H1 (cell line): ENCODE results near the gene RASL10B. TPM values are rescaled to one million over a fixed set of nuclear protein-coding genes. Genes with fewer than 3 reads are reported as not detected.
A peak's percentile ranks its signal among the peaks of the same experiment; 100 is the strongest.

Experiments used
- CTCF ChIA-PET: fragments of 300-600 bp; sonication (Branson Sonifier 250); formaldehyde crosslinking; loops from one replicate; lab custom pipeline; 2021; ENCODE audit not compliant: partially characterized antibody; lab: Charles Lee
- POLR2A ChIA-PET: fragments of 300-600 bp; sonication (Branson Sonifier 250); formaldehyde crosslinking; loops from one replicate; lab custom pipeline; 2021; ENCODE audit warnings: inconsistent platforms; ENCODE audit not compliant: partially characterized antibody; lab: Charles Lee
- DNase-seq, 2 experiments: peaks; one replicate each; pipeline versions ENCODE4 v3.0.0 to v3.0.0-alpha.2; 2010 to 2022; ENCODE audit warnings: low spot score in 2 of 2, low read depth in 1 of 2, mixed read lengths in 1 of 2
- FAIRE-seq: peaks from 2 replicates; lab custom pipeline; 2011; peaks lifted over from hg19 to GRCh38; lab: Jason Lieb, UNC
- H2AFZ ChIP-seq: 2 replicates; pipeline ENCODE4 v1.8.1; 2012; ENCODE audit warnings: low read length, inconsistent platforms
- H2AK5ac ChIP-seq: 2 replicates; pipeline ENCODE4 v1.6.1; 2013; ENCODE audit warnings: low read depth, low read length
- H2BK120ac ChIP-seq: replicated peaks from 2 replicates; pipeline ENCODE3; 2013; ENCODE audit warnings: low read depth, low read length, inconsistent platforms
- H2BK12ac ChIP-seq: 2 replicates; pipeline ENCODE4 v1.6.1; 2013; ENCODE audit warnings: low read depth, low read length
- H2BK15ac ChIP-seq: 2 replicates; pipeline ENCODE4 v1.6.1; 2013; ENCODE audit warnings: low read length
- H2BK20ac ChIP-seq: 2 replicates; pipeline ENCODE4 v1.6.1; 2013; ENCODE audit warnings: low read length
- H2BK5ac ChIP-seq: 2 replicates; pipeline ENCODE4 v1.6.1; 2013; ENCODE audit warnings: low read depth, low read length
- H3K14ac ChIP-seq: 2 replicates; pipeline ENCODE4 v1.6.1; 2013; ENCODE audit warnings: inconsistent platforms; ENCODE audit not compliant: insufficient read length
- H3K18ac ChIP-seq: 2 replicates; pipeline ENCODE4 v1.6.1; 2013; ENCODE audit warnings: low read length; ENCODE audit errors: extremely low read depth
- H3K23ac ChIP-seq: 2 replicates; pipeline ENCODE4 v1.6.1; 2013; ENCODE audit warnings: inconsistent platforms; ENCODE audit not compliant: insufficient read length
- H3K23me2 ChIP-seq: 2 replicates; pipeline ENCODE4 v1.6.1; 2013; ENCODE audit warnings: low read depth, low read length
- H3K27ac ChIP-seq: 2 replicates; pipeline ENCODE4 v1.6.1; 2011; ENCODE audit warnings: low read depth, low read length, inconsistent platforms
- H3K27me3 ChIP-seq, 4 experiments: replicated peaks in 1 of 4; 1 replicate in 1 of 4; 2 replicates in 3 of 4; pipeline versions ENCODE4 v1.6.1 to v1.8.1; 2011 to 2013; ENCODE audit warnings: low read length in 3 of 4, mild to moderate bottlenecking in 3 of 4, inconsistent platforms in 2 of 4, mixed read lengths in 2 of 4, moderate library complexity in 1 of 4; ENCODE audit not compliant: control insufficient read depth in 3 of 4, insufficient read depth in 3 of 4; ENCODE audit errors: extremely low read depth in 1 of 4
- H3K36me3 ChIP-seq, 4 experiments: 2 replicates each; pipeline versions ENCODE4 v1.6.1 to v1.8.1; 2011 to 2013; ENCODE audit warnings: mild to moderate bottlenecking in 4 of 4, low read length in 3 of 4, moderate library complexity in 2 of 4, control low read depth in 1 of 4, inconsistent platforms in 1 of 4; ENCODE audit not compliant: insufficient read depth in 4 of 4, control insufficient read depth in 2 of 4
- H3K4ac ChIP-seq: replicated peaks from 2 replicates; pipeline ENCODE3; 2013; ENCODE audit warnings: low read length, low read depth, mixed read lengths, inconsistent platforms; ENCODE audit not compliant: insufficient read length
- H3K4me1 ChIP-seq, 4 experiments: replicated peaks in 1 of 4; 1 replicate in 1 of 4; 2 replicates in 3 of 4; pipeline versions ENCODE4 v1.6.1 to v1.8.1; 2011 to 2013; ENCODE audit warnings: low read length in 3 of 4, inconsistent platforms in 2 of 4, mixed read lengths in 1 of 4; ENCODE audit not compliant: insufficient read depth in 4 of 4, control insufficient read depth in 3 of 4
- H3K4me2 ChIP-seq, 2 experiments: 2 replicates each; pipeline versions ENCODE4 v1.6.1 to v1.8.1; 2011 to 2013; ENCODE audit warnings: low read depth in 2 of 2, low read length in 2 of 2, control low read depth in 1 of 2, inconsistent platforms in 1 of 2, mild to moderate bottlenecking in 1 of 2; ENCODE audit not compliant: insufficient read depth in 1 of 2
- H3K4me3 ChIP-seq, 4 experiments: fragments of 200-600, 300-600 bp in 1 of 4; sonication (generic), shearing (Covaris generic), sonication (Bioruptor Twin) in 1 of 4; 2 replicates each; pipeline versions ENCODE4 v1.5.1 to v1.8.1; 2011 to 2016; ENCODE audit warnings: low read length in 4 of 4, low read depth in 3 of 4, control low read depth in 2 of 4, inconsistent platforms in 2 of 4, mild to moderate bottlenecking in 2 of 4, mixed read lengths in 1 of 4, moderate library complexity in 1 of 4; ENCODE audit not compliant: insufficient read depth in 2 of 4; ENCODE audit errors: extremely low read depth in 1 of 4
- H3K56ac ChIP-seq: replicated peaks from 2 replicates; pipeline ENCODE3; 2013; ENCODE audit warnings: low read depth, mild to moderate bottlenecking, mixed read lengths, low read length, inconsistent platforms; ENCODE audit not compliant: insufficient read length
- H3K79me1 ChIP-seq: 2 replicates; pipeline ENCODE4 v1.6.1; 2013; ENCODE audit warnings: low read depth, low read length, control low read depth
- H3K79me2 ChIP-seq, 2 experiments: 2 replicates each; pipeline versions ENCODE4 v1.6.1 to v1.8.1; 2012 to 2013; ENCODE audit warnings: low read length in 2 of 2, mild to moderate bottlenecking in 2 of 2, inconsistent platforms in 1 of 2; ENCODE audit not compliant: insufficient read depth in 2 of 2, control insufficient read depth in 1 of 2
- H3K9ac ChIP-seq, 4 experiments: replicated peaks in 1 of 4; 1 replicate in 1 of 4; 2 replicates in 3 of 4; pipeline versions ENCODE4 v1.6.1 to v1.8.1; 2011 to 2013; ENCODE audit warnings: low read depth in 3 of 4, low read length in 3 of 4, control low read depth in 2 of 4, mild to moderate bottlenecking in 2 of 4, moderate library complexity in 2 of 4, inconsistent platforms in 1 of 4; ENCODE audit errors: extremely low read depth in 1 of 4
- H3K9me3 ChIP-seq, 2 experiments: 2 replicates each; pipeline versions ENCODE4 v1.6.1 to v1.8.1; 2012 to 2013; ENCODE audit warnings: mild to moderate bottlenecking in 2 of 2, moderate library complexity in 2 of 2, control low read depth in 1 of 2, inconsistent platforms in 1 of 2, low read depth in 1 of 2, low read length in 1 of 2, mixed read lengths in 1 of 2; ENCODE audit not compliant: insufficient read depth in 2 of 2
- H4K20me1 ChIP-seq, 2 experiments: replicated peaks in 1 of 2; 2 replicates each; pipeline versions ENCODE3 to v1.8.1; 2011 to 2013; ENCODE audit warnings: inconsistent platforms in 2 of 2, low read length in 2 of 2, mild to moderate bottlenecking in 1 of 2; ENCODE audit not compliant: insufficient read depth in 2 of 2, control insufficient read depth in 1 of 2
- H4K5ac ChIP-seq: 2 replicates; pipeline ENCODE4 v1.6.1; 2013; ENCODE audit warnings: low read length, low read depth, mixed read lengths, inconsistent platforms; ENCODE audit not compliant: insufficient read length
- H4K8ac ChIP-seq: 2 replicates; pipeline ENCODE4 v1.8.0; 2013; ENCODE audit warnings: mild to moderate bottlenecking, moderate library complexity, low read length, inconsistent platforms; ENCODE audit not compliant: insufficient read depth; ENCODE audit errors: extremely low read depth
- H4K91ac ChIP-seq: replicated peaks from 2 replicates; pipeline ENCODE3; 2013; ENCODE audit warnings: low read length, mixed read lengths, inconsistent platforms; ENCODE audit not compliant: insufficient read length
- BCL11A ChIP-seq, 2 experiments: IDR thresholded peaks; one replicate each; pipeline ENCODE4 v1.6.1; 2011; ENCODE audit warnings: low read depth in 2 of 2, low read length in 2 of 2, mild to moderate bottlenecking in 2 of 2
- EP300 ChIP-seq, 2 experiments: IDR thresholded peaks; 1 replicate in 1 of 2; 2 replicates in 1 of 2; pipeline ENCODE4 v1.6.1; 2011 to 2012; ENCODE audit warnings: low read depth in 2 of 2, low read length in 2 of 2, mild to moderate bottlenecking in 2 of 2, borderline replicate concordance in 1 of 2, inconsistent platforms in 1 of 2, moderate library complexity in 1 of 2
- WGBS, 2 experiments: shearing (Covaris generic) in 1 of 2; methylation state at CpG; one replicate each; pipeline versions ENCODE4 v1.1.6 to v1.1.7; 2013 to 2015; ENCODE audit warnings: low lambda C conversion rate in 2 of 2, mixed read lengths in 2 of 2, inconsistent platforms in 1 of 2, low coverage in 1 of 2, missing lambda C conversion rate in 1 of 2; ENCODE audit not compliant: insufficient replicate concordance in 2 of 2, insufficient coverage in 1 of 2, insufficient read length in 1 of 2; ENCODE audit errors: extremely low coverage in 1 of 2, missing lambda C conversion rate in 1 of 2; 5-methylcytosine and 5-hydroxymethylcytosine counted together
- polyA plus RNA-seq, 7 experiments: library from polyadenylated mRNA; depleted of rRNA in 3 of 7; stranded (reverse) in 5 of 7; unstranded in 2 of 7; fragments of >200 nt in 5 of 7; fragments of 200-250 nt in 2 of 7; gene quantifications; 1 replicate in 5 of 7; 2 replicates in 1 of 7; 4 replicates in 1 of 7; pipeline versions ENCODE4 v1.2.1 to v1.2.3, GENCODE V29; 2011 to 2013; ENCODE audit warnings: missing spikeins in 2 of 7, mixed read lengths in 2 of 7
- total RNA-seq: library from RNA; stranded (reverse); fragmentation: NEBNext Ultra II Directional; extraction: Animal tissue kit (Norgen Biotek cat#: 25700); gene quantifications from 2 replicates; pipeline ENCODE4 v1.2.1, GENCODE V29; 2021

The RASL10B gene
- total and polyA plus RNA-seq, 2 of the 8 experiments (the other 6 are each of a cell fraction or from before 2014, with no cell fraction given) = 17.5 to 22.8 TPM

GRCh38 chr17:35773129-35773528 lies 41.7 kb downstream of the RASL10B start:
- 93% methylated on average over 17 of the region's 20 CpGs; no CpG with 5 or more reads in 1 of the 2 experiments for WGBS, 2 experiments
- no peak overlapping the region for H2AK5ac ChIP-seq
- CTCF ChIA-PET = interaction anchor here (1.8 to 17.5 kb wide), 4 partner anchors 6 to 32 kb away, joined by 13 to 247 read pairs (median 213); partner anchors contain the start of gene MMP28
- no peak for TF ChIP-seq BCL11A (IDR thresholded peaks at IDR 0.05; ENCODE audit: low read depth in 2 of 2, low read length in 2 of 2)
- no peak for TF ChIP-seq EP300 (IDR thresholded peaks at IDR 0.05; ENCODE audit: borderline replicate concordance in 1 of 2, low read depth in 2 of 2, low read length in 2 of 2)

More at GRCh38 chr17:35773129-35773528, 41.7 kb downstream of the RASL10B start:
- no peak overlapping the region for H2BK120ac ChIP-seq
- no peak overlapping the region for H3K23ac ChIP-seq
- H3K23me2 ChIP-seq = no peaks in the 10 kb centered on the region
- no peak overlapping the region for H3K4me3 ChIP-seq
- H3K4me2 ChIP-seq = no peak overlapping the region
- no peak overlapping the region for H2BK15ac ChIP-seq
- no peaks in the 10 kb centered on the region for H3K79me2 ChIP-seq
- H3K36me3 ChIP-seq = no peaks in the 10 kb centered on the region
- H3K56ac ChIP-seq = no peak overlapping the region
- no peak overlapping the region for H4K8ac ChIP-seq
- no peaks in the 10 kb centered on the region for H3K27me3 ChIP-seq
- H2AFZ ChIP-seq = 0 out of 2 replicates have a peak overlapping the region, but pooled peaks have one; percentile 88
- no peak overlapping the region for H4K5ac ChIP-seq
- H3K4me1 ChIP-seq = peaks cover 5 to 21% (median 6%) of the 10 kb centered on the region in 4 experiments
- no peak overlapping the region for H3K18ac ChIP-seq
- POLR2A ChIA-PET = interaction anchor here (1.0 to 1.3 kb wide), 2 partner anchors 10 to 36 kb away, joined by 3 read pairs; partner anchors contain the start of gene TAF15
- no peak for FAIRE-seq
- no peak overlapping the region for H2BK5ac ChIP-seq
- DNase-seq = no peak
- peak overlapping the region; percentile 60; the same call in 1 of the 2 replicates for H2BK12ac ChIP-seq
- H4K91ac ChIP-seq = no peak overlapping the region
- no peak overlapping the region for H3K9ac ChIP-seq
- H2BK20ac ChIP-seq = no peak overlapping the region
- H3K4ac ChIP-seq = no peak overlapping the region
- H3K9me3 ChIP-seq = no peaks in the 10 kb centered on the region; a peak in 1 of 4 replicates
- H4K20me1 ChIP-seq = no peaks in the 10 kb centered on the region
- H3K27ac ChIP-seq = no peak overlapping the region
- no peak overlapping the region for H3K14ac ChIP-seq
- H3K79me1 ChIP-seq = no peaks in the 10 kb centered on the region
